Type B pancreatic cell (in vitro differentiated cells): ENCODE measurements around the gene LYSMD2. TPM values are rescaled to one million over a fixed set of nuclear protein-coding genes. Genes with fewer than 3 reads are reported as not detected.

Experiments used
- DNase-seq: peaks from one replicate; pipeline ENCODE4 v3.0.0; 2021; ENCODE audit warnings: mixed read lengths; ENCODE audit not compliant: unreplicated experiment; ENCODE audit errors: extremely low spot score
- H3K27ac Mint-ChIP-seq: 2 replicates; pipeline ENCODE4 v1.8.0; 2021; ENCODE audit warnings: mild to moderate bottlenecking, mixed read lengths
- H3K27me3 Mint-ChIP-seq: 2 replicates; pipeline ENCODE4 v1.8.0; 2021; ENCODE audit warnings: mixed read lengths
- H3K36me3 Mint-ChIP-seq: 2 replicates; pipeline ENCODE4 v1.8.0; 2021; ENCODE audit warnings: mixed read lengths
- H3K4me1 Mint-ChIP-seq: one replicate; pipeline ENCODE4 v1.8.0; 2021; ENCODE audit warnings: mixed read lengths; ENCODE audit not compliant: unreplicated experiment
- H3K4me3 Mint-ChIP-seq: 2 replicates; pipeline ENCODE4 v1.8.0; 2021; ENCODE audit warnings: mild to moderate bottlenecking, mixed read lengths
- H3K9me3 Mint-ChIP-seq: 2 replicates; pipeline ENCODE4 v1.8.0; 2021; ENCODE audit warnings: mixed read lengths
- CTCF ChIP-seq: fragments of 200-600 bp; sonication (generic); conservative IDR thresholded peaks from 2 replicates; pipeline ENCODE4 v1.5.0; 2021; ENCODE audit warnings: antibody characterized with exemption, mild to moderate bottlenecking
- total RNA-seq: library from RNA; stranded (reverse); gene quantifications from 2 replicates; pipeline ENCODE4 v1.2.1, GENCODE V29; 2021; ENCODE audit warnings: low replicate concordance

LYSMD2 gene
- total RNA-seq, 1 donor from 2014 or later: 3.9 TPM

GRCh38 chr15:51738553-51738952 lies 1.1 kb upstream of the LYSMD2 start:
- no peaks in the 10 kb centered on the region for H3K36me3 Mint-ChIP-seq
- DNase-seq: no peak
- peaks cover 55% of the 10 kb centered on the region for H3K27me3 Mint-ChIP-seq
- TF ChIP-seq CTCF: no peak
- H3K4me1 Mint-ChIP-seq: no peaks in the 10 kb centered on the region
- no peaks in the 10 kb centered on the region for H3K9me3 Mint-ChIP-seq
- H3K27ac Mint-ChIP-seq: no peak overlapping the region
- H3K4me3 Mint-ChIP-seq: peak overlapping the region; percentile 86

GRCh38 chr15:51736751-51737521 lies 519 bp downstream of the LYSMD2 start:
- no peaks in the 10 kb centered on the region for H3K9me3 Mint-ChIP-seq
- H3K27ac Mint-ChIP-seq: peak overlapping the region; percentile 46
- DNase-seq: no peak
- H3K4me1 Mint-ChIP-seq: no peaks in the 10 kb centered on the region
- TF ChIP-seq CTCF: no peak
- no peaks in the 10 kb centered on the region for H3K36me3 Mint-ChIP-seq
- H3K27me3 Mint-ChIP-seq: peaks cover 52% of the 10 kb centered on the region
- H3K4me3 Mint-ChIP-seq: peak overlapping the region; percentile 86

- no peak for TF ChIP-seq CTCF
- Mint-ChIP-seq H3K4me1 (no peaks in the 10 kb centered on the region), H3K36me3 (no peaks in the 10 kb centered on the region), H3K27ac (peak overlapping the region; percentile 19), H3K27me3 (peaks cover 50% of the 10 kb centered on the region), H3K4me3 (peak overlapping the region; percentile 86), H3K9me3 (no peaks in the 10 kb centered on the region)
- DNase-seq: no peak
These were observed 1.4 kb downstream of the LYSMD2 start for GRCh38 chr15:51736069-51736468.

- TF ChIP-seq CTCF: no peak
- no peak for DNase-seq
- H3K27ac Mint-ChIP-seq: no peak overlapping the region
- H3K27me3 Mint-ChIP-seq: peaks cover 49% of the 10 kb centered on the region
- H3K4me1 Mint-ChIP-seq: no peaks in the 10 kb centered on the region
- peak overlapping the region; percentile 38 for H3K4me3 Mint-ChIP-seq
- no peaks in the 10 kb centered on the region for H3K36me3 Mint-ChIP-seq
- no peaks in the 10 kb centered on the region for H3K9me3 Mint-ChIP-seq
These were observed 2.0 kb downstream of the LYSMD2 start for GRCh38 chr15:51735228-51736010.

GRCh38 chr15:51732646-51733045 lies 4.8 kb downstream of the LYSMD2 start:
- Mint-ChIP-seq H3K4me3 (no peak overlapping the region), H3K9me3 (no peaks in the 10 kb centered on the region), H3K36me3 (no peaks in the 10 kb centered on the region), H3K4me1 (no peaks in the 10 kb centered on the region), H3K27ac (no peak overlapping the region), H3K27me3 (peaks cover 32% of the 10 kb centered on the region)
- no peak for DNase-seq
- TF ChIP-seq CTCF: no peak
